RWPE2 (cell line): ENCODE results near the gene KCNIP1.

Source experiments
- ATAC-seq: fragments of 200-7000 bp; cut with Tn5 transposase; 3 replicates; pipeline ENCODE4 v1.9.1; 2021; ENCODE audit warnings: low read depth
- DNase-seq: peaks from one replicate; pipeline ENCODE4 v3.0.0-alpha.2; 2020; ENCODE audit warnings: low spot score
- H3K27ac ChIP-seq: fragments of 450-650 bp; 2 replicates; pipeline ENCODE4 v1.5.1; 2017; ENCODE audit warnings: mild to moderate bottlenecking; ENCODE audit not compliant: poor library complexity, severe bottlenecking
- H3K27me3 ChIP-seq: fragments of 250-450 bp; sonication (Bioruptor Pico); 2 replicates; pipeline ENCODE4 v1.5.1; 2021; ENCODE audit warnings: mild to moderate bottlenecking, moderate library complexity; ENCODE audit not compliant: insufficient read depth, poor library complexity, severe bottlenecking
- H3K36me3 ChIP-seq: fragments of 250-450 bp; sonication (Bioruptor Pico); 2 replicates; pipeline ENCODE4 v1.5.1; 2020; ENCODE audit warnings: low read depth, mild to moderate bottlenecking, moderate library complexity
- H3K4me1 ChIP-seq: fragments of 250-450 bp; sonication (Bioruptor Pico); 2 replicates; pipeline ENCODE4 v1.5.1; 2021; ENCODE audit warnings: mild to moderate bottlenecking, moderate library complexity; ENCODE audit not compliant: insufficient read depth, poor library complexity, severe bottlenecking
- H3K4me3 ChIP-seq: fragments of 250-450 bp; sonication (Bioruptor Pico); 2 replicates; pipeline ENCODE4 v1.5.1; 2021; ENCODE audit warnings: mild to moderate bottlenecking, moderate library complexity; ENCODE audit not compliant: severe bottlenecking
- H3K9me3 ChIP-seq: fragments of 250-450 bp; sonication (Bioruptor Pico); 2 replicates; pipeline ENCODE4 v1.5.1; 2021; ENCODE audit warnings: mild to moderate bottlenecking, moderate library complexity; ENCODE audit not compliant: severe bottlenecking
- TF ChIP-seq, protein P1 (sequence below): fragments of 450-650 bp; IDR thresholded peaks from one replicate; pipeline ENCODE4 v1.5.1; 2017; ENCODE audit warnings: mild to moderate bottlenecking, moderate library complexity; ENCODE audit not compliant: poor library complexity, severe bottlenecking

Gene KCNIP1

DNA sequence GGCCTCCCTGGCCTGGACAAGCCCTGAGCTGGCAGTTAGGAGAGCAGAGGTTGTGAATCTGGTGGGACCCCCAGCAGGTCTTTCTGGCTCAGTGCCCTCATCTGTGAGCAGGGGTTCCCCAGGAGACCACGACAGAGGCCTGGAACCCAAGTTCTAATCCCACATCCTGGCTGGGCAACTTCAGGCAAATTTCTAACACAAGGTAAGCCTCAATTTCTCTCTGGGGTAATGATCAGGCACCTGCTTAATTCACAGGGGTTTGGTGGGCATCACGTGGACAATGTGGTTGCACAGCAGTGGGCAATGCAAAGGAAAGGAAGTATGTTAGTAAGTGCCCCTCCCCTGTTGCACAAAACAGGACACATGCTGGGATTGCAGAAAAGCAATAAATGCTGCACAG is 1.9 kb upstream of the KCNIP1 start:
- no peak for ATAC-seq
- Histone ChIP-seq H3K36me3 (no peaks in the 10 kb centered on the region), H3K27me3 (peaks cover 10% of the 10 kb centered on the region), H3K4me3 (no peak overlapping the region), H3K4me1 (peaks cover 6% of the 10 kb centered on the region), H3K9me3 (no peaks in the 10 kb centered on the region), H3K27ac (no peak overlapping the region)
- TF ChIP-seq, protein P1, sequence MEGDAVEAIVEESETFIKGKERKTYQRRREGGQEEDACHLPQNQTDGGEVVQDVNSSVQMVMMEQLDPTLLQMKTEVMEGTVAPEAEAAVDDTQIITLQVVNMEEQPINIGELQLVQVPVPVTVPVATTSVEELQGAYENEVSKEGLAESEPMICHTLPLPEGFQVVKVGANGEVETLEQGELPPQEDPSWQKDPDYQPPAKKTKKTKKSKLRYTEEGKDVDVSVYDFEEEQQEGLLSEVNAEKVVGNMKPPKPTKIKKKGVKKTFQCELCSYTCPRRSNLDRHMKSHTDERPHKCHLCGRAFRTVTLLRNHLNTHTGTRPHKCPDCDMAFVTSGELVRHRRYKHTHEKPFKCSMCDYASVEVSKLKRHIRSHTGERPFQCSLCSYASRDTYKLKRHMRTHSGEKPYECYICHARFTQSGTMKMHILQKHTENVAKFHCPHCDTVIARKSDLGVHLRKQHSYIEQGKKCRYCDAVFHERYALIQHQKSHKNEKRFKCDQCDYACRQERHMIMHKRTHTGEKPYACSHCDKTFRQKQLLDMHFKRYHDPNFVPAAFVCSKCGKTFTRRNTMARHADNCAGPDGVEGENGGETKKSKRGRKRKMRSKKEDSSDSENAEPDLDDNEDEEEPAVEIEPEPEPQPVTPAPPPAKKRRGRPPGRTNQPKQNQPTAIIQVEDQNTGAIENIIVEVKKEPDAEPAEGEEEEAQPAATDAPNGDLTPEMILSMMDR = no peak
- no peak for DNase-seq

- no peaks in the 10 kb centered on the region for H3K9me3 ChIP-seq
- ATAC-seq = no peak
- H3K27me3 ChIP-seq = peaks cover 10% of the 10 kb centered on the region
Measured at GRCh38 chr5:170504616-170505266, 921 bp downstream of the KCNIP1 start.

DNA sequence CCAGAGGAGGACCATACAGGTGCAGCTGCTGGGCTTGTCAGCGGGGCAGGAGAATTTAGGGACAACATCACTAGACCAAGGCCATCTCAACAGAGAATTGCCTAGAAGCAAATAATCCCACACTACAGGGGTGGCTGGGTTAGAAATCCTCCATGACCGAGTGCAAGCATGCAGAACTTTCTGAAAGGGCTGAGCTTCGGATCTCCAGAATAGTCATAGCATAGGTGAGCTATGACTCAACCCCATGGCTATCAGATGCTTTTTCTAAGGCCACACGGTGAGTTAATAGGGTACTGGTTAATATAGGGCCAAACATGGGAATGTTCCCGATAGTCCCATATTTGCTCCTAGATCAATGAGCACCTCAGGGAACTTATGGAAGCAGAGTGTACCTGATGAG is 4.2 kb downstream of the KCNIP1 start:
- Histone ChIP-seq H3K27ac (no peak overlapping the region), H3K27me3 (peaks cover 10% of the 10 kb centered on the region), H3K9me3 (no peaks in the 10 kb centered on the region), H3K36me3 (no peaks in the 10 kb centered on the region), H3K4me3 (no peak overlapping the region), H3K4me1 (no peaks in the 10 kb centered on the region)
- ATAC-seq (peak; percentile 51), DNase-seq (no peak)
- TF ChIP-seq, protein P1 = no peak

More at GRCh38 chr5:170504616-170505266, 921 bp downstream of the KCNIP1 start:
- H3K27ac ChIP-seq = no peak overlapping the region
- no peaks in the 10 kb centered on the region for H3K36me3 ChIP-seq
- DNase-seq = no peak
- H3K4me1 ChIP-seq = peaks cover under 1% of the 10 kb centered on the region
- TF ChIP-seq, protein P1 = no peak
- no peak overlapping the region for H3K4me3 ChIP-seq

DNA sequence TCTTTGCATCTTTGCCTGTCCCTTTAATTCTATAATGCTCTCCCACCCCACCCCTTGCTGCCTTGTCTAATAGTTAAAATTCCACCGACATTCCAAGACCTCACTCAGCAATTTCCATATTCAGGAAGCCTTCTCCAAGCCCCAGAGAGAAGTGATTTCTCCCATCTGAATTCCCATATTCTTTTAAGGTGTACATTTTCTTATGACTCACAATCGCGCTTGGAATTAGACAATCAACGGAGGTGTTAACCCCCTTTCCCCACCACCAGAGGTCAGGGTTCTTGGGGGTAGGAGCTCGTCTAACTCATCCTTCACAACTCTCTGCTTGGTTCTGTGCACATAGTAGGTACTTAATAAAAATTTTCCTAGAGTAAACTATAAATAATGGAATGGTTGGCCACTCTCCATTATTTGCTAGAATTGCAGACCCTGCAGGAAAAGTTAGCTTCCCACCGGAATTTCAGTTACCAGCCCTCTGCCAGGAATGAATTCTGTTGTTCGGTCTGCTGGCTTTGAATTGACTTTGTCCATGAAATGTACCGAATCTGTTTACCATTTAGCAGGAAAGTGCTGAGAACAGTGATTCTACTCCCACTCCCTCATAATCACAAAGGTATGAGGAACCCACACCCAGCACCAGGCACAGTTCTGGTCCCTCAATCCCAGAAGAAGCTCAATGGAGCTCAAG is 5.0 kb downstream of the KCNIP1 start:
- H3K27ac ChIP-seq = no peak overlapping the region
- H3K4me1 ChIP-seq = no peaks in the 10 kb centered on the region
- no peaks in the 10 kb centered on the region for H3K36me3 ChIP-seq
- TF ChIP-seq, protein P1 = no peak
- H3K4me3 ChIP-seq = no peak overlapping the region
- no peak for DNase-seq
- no peak for ATAC-seq
- H3K9me3 ChIP-seq = no peaks in the 10 kb centered on the region
- H3K27me3 ChIP-seq = peaks cover 7% of the 10 kb centered on the region

DNA sequence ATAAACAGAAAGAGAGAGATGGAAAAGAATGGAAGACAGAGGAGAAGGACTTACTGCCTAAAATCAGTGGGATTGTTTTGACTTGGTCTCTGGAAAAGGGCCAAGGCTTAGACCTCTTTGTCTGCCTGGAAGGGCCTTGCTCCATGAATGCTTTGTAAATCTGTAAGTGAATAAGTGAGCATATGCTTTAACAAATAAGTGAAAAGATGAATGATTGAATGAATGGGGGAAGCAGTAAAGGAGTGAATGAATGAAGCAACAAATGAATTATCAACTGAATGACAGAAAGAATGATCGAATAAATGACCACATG is 5.5 kb downstream of the KCNIP1 start:
- H3K4me1 ChIP-seq = no peaks in the 10 kb centered on the region
- H3K4me3 ChIP-seq = no peak overlapping the region
- no peak for ATAC-seq
- H3K36me3 ChIP-seq = no peaks in the 10 kb centered on the region
- peaks cover 5% of the 10 kb centered on the region for H3K27me3 ChIP-seq
- no peak overlapping the region for H3K27ac ChIP-seq
- TF ChIP-seq, protein P1 = no peak
- H3K9me3 ChIP-seq = no peaks in the 10 kb centered on the region
- DNase-seq = no peak
